ENCODE results near the gene EVA1A. TPM values are rescaled to one million over a fixed set of nuclear protein-coding genes. Genes with fewer than 3 reads are reported as not detected.
A peak's percentile ranks its signal among the peaks of the same experiment; 100 is the strongest.

The EVA1A gene
- total RNA-seq, 1 experiment from 2014 or later: 0.21 TPM

GRCh38 chr2:75609334-75609689, 48.6 kb upstream of the EVA1A start:
- POLR2A ChIA-PET: no interaction called here
- Histone ChIP-seq H3K27me3 (ENCODE audit: control insufficient read depth, insufficient read depth, low read length) (peaks cover 15% of the 10 kb centered on the region), H3K9me3 (ENCODE audit: control insufficient read depth, insufficient read depth, low read depth, low read length) (no peaks in the 10 kb centered on the region), H3K27ac (ENCODE audit: low read length) (no peak overlapping the region), H3K4me3 (ENCODE audit: low read depth in 2 of 2, low read length in 2 of 2) (no peak overlapping the region), H3K4me1 (ENCODE audit: control insufficient read depth, insufficient read depth, low read length) (peaks cover 8% of the 10 kb centered on the region), H3K36me3 (ENCODE audit: control insufficient read depth, insufficient read depth, low read length) (no peaks in the 10 kb centered on the region)
- no peak for DNase-seq (ENCODE audit: low read depth, low spot score)
- no TSS peak for BruUV-seq (replicated peaks)
- no peak for ATAC-seq
- intact Hi-C loops (cut with micrococcal nuclease; ENCODE audit: unreplicated experiment): loop anchor here (1.0 to 5.0 kb wide), 2 partner anchors 145 to 412 kb away; partner anchors contain the start of gene TACR1
- in situ Hi-C loops (cut with HindIII; ENCODE audit: low pct_unique_long_range_greater_than_20kb, low sequenced_read_pairs): no loop called here
- CTCF ChIA-PET: interaction anchor here (0.6 to 1.0 kb wide), 2 partner anchors 19 to 40 kb away, joined by 3 read pairs; no protein-coding TSS in a partner anchor
- TF ChIP-seq SIN3A (IDR thresholded peaks at IDR 0.05; ENCODE audit: borderline replicate concordance, insufficient read depth, low read depth, low read length) (no peak), POLR2AphosphoS5 (IDR thresholded peaks at IDR 0.05; ENCODE audit: low read depth, low read length) (no peak), TCF7L2 (IDR thresholded peaks at IDR 0.05; ENCODE audit: low read depth, low read length) (no peak)
- TF ChIP-seq, protein P1, sequence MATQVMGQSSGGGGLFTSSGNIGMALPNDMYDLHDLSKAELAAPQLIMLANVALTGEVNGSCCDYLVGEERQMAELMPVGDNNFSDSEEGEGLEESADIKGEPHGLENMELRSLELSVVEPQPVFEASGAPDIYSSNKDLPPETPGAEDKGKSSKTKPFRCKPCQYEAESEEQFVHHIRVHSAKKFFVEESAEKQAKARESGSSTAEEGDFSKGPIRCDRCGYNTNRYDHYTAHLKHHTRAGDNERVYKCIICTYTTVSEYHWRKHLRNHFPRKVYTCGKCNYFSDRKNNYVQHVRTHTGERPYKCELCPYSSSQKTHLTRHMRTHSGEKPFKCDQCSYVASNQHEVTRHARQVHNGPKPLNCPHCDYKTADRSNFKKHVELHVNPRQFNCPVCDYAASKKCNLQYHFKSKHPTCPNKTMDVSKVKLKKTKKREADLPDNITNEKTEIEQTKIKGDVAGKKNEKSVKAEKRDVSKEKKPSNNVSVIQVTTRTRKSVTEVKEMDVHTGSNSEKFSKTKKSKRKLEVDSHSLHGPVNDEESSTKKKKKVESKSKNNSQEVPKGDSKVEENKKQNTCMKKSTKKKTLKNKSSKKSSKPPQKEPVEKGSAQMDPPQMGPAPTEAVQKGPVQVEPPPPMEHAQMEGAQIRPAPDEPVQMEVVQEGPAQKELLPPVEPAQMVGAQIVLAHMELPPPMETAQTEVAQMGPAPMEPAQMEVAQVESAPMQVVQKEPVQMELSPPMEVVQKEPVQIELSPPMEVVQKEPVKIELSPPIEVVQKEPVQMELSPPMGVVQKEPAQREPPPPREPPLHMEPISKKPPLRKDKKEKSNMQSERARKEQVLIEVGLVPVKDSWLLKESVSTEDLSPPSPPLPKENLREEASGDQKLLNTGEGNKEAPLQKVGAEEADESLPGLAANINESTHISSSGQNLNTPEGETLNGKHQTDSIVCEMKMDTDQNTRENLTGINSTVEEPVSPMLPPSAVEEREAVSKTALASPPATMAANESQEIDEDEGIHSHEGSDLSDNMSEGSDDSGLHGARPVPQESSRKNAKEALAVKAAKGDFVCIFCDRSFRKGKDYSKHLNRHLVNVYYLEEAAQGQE (IDR thresholded peaks at IDR 0.05; ENCODE audit: insufficient read depth in 1 of 2, low read depth in 2 of 2, low read length in 1 of 2): no peak
- TF ChIP-seq, protein P2, sequence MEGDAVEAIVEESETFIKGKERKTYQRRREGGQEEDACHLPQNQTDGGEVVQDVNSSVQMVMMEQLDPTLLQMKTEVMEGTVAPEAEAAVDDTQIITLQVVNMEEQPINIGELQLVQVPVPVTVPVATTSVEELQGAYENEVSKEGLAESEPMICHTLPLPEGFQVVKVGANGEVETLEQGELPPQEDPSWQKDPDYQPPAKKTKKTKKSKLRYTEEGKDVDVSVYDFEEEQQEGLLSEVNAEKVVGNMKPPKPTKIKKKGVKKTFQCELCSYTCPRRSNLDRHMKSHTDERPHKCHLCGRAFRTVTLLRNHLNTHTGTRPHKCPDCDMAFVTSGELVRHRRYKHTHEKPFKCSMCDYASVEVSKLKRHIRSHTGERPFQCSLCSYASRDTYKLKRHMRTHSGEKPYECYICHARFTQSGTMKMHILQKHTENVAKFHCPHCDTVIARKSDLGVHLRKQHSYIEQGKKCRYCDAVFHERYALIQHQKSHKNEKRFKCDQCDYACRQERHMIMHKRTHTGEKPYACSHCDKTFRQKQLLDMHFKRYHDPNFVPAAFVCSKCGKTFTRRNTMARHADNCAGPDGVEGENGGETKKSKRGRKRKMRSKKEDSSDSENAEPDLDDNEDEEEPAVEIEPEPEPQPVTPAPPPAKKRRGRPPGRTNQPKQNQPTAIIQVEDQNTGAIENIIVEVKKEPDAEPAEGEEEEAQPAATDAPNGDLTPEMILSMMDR (IDR thresholded peaks at IDR 0.05): peak; percentile 80; the same call in 1 of the 2 replicates

GRCh38 chr2:75608684-75609333, 48.1 kb upstream of the EVA1A start:
- in situ Hi-C loops (cut with HindIII; ENCODE audit: low pct_unique_long_range_greater_than_20kb, low sequenced_read_pairs) (no loop called here), intact Hi-C loops (cut with micrococcal nuclease; ENCODE audit: unreplicated experiment) (loop anchor here (1.0 to 5.0 kb wide), 2 partner anchors 145 to 412 kb away; partner anchors contain the start of gene TACR1)
- peaks cover 15% of the 10 kb centered on the region for H3K27me3 ChIP-seq (ENCODE audit: control insufficient read depth, insufficient read depth, low read length)
- H3K9me3 ChIP-seq (ENCODE audit: control insufficient read depth, insufficient read depth, low read depth, low read length): no peaks in the 10 kb centered on the region
- H3K36me3 ChIP-seq (ENCODE audit: control insufficient read depth, insufficient read depth, low read length): no peaks in the 10 kb centered on the region
- ChIA-PET POLR2A (no interaction called here), CTCF (interaction anchor here (0.6 to 1.4 kb wide), 3 partner anchors 19 to 544 kb away, joined by 3 to 4 read pairs (median 4); no protein-coding TSS in a partner anchor)
- peak; percentile 92 for ATAC-seq
- TF ChIP-seq, protein P2 (IDR thresholded peaks at IDR 0.05): peak; percentile 98
- TF ChIP-seq, protein P1 (IDR thresholded peaks at IDR 0.05; ENCODE audit: insufficient read depth in 1 of 2, low read depth in 2 of 2, low read length in 1 of 2): 0 out of 4 replicates have a peak, but pooled peaks of 1 of the 2 experiments have one; percentile 41
- TF ChIP-seq POLR2AphosphoS5 (IDR thresholded peaks at IDR 0.05; ENCODE audit: low read depth, low read length): no peak
- peak; percentile 33 for DNase-seq (ENCODE audit: low read depth, low spot score)
- peak overlapping the region; percentile 14 to 44; a peak in 3 of 4 replicates for H3K4me3 ChIP-seq (ENCODE audit: low read depth in 2 of 2, low read length in 2 of 2)
- H3K4me1 ChIP-seq (ENCODE audit: control insufficient read depth, insufficient read depth, low read length): peaks cover 8% of the 10 kb centered on the region
- no TSS peak for BruUV-seq (replicated peaks)
- H3K27ac ChIP-seq (ENCODE audit: low read length): no peak overlapping the region

Data from Panc1 (cell line).